ENCODE data around the gene PRDM7.
A peak's percentile ranks its signal among the peaks of the same experiment; 100 is the strongest.
"Not testable (repeated sequence)": the region's sequence is repeated elsewhere in the genome, so short reads cannot be mapped to it uniquely, and the experiment has no call there.

The PRDM7 gene

DNA sequence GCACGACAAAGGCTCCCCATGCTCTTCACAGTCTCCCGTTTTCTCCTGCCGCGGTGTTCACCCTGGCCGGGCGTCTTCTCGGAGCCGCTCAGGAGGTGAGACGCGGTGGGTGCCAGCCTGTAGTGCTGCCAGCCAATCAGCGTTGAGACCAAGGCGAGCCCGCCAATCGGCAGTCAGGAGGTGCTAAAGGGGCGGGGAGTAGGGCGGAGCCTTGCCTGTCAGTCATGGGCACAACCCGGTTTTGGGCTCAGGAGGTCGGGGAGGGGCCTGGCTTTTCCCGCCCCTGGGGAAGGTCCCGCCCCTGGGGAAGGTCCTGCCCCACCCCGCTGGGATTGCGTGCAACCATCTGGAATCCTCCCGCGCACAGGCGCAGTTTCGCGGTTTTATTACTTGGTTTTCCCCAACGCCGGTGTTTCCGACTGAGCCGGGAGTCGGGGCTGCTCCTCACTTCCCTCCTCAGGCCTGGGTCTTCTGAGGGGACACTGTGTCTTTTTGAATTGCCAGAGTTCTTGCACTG is at the start of gene PRDM7:
TSS of gene PRDM7 (minus strand) at position 92 of the 517 bp plus-strand sequence. CDS start 1,421 bp downstream, outside the sequence.
- peak; percentile 74 for DNase-seq

DNA sequence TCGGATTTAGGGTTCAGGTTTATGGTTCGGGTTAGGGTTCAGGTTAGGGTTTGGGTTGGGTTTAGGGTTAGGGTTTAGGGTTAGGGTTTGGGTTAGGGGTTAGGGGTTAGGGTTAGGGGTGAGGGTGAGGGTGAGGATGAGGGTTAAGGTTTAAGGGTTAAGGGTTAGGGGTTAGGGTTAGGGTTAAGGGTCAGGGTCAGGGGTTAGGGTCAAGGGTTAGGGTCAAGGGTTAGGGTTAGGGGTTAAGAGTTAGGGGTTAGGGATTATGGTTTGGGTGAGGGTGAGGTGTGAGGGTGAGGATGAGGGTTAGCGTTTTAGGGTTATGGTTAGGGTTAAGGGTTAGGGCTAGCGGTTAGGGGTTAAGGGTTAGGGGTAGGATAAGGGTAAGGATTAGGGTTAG is 44.7 kb upstream of the PRDM7 start:
- not testable (repeated sequence) for DNase-seq

DNA sequence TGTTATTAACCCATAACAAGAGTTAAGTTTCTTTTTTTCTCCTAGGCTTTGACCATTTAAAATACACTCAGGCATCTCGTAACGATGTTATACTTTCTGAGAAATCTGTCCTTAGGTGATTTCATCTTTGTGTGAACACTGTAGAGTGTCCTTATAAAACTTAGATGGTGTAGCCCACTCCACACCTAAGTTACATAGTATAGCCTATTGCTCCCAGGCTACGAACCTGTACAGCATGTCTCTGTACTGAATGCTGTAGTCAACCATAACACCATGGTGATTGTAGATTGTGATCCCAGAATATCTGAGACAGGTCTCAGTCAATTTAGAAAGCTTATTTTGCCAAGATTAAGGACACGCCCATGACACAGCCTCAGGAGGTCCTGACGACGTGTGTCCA is 30.5 kb upstream of the PRDM7 start:
- DNase-seq: not testable (repeated sequence)

DNA sequence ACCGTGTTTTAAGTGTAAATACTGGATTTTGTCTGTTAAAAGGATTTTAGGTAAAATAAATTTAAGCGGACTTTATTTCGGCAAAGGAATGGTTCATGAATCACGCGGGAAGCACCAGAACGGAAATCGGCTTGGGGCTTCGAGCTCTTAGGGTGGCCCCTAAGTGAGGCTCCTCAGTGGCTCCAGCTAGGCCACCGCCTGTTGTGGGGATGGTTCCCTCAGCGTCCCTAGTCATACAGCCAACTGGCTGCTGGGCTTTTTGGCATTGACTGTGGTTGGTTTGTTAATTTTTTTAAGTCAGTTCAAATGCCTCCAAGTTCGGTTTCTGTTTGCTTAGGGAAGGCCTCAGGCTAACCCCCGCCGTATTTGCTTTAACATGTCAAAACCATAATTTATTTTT is 29.9 kb upstream of the PRDM7 start:
- DNase-seq: not testable (repeated sequence)

DNA sequence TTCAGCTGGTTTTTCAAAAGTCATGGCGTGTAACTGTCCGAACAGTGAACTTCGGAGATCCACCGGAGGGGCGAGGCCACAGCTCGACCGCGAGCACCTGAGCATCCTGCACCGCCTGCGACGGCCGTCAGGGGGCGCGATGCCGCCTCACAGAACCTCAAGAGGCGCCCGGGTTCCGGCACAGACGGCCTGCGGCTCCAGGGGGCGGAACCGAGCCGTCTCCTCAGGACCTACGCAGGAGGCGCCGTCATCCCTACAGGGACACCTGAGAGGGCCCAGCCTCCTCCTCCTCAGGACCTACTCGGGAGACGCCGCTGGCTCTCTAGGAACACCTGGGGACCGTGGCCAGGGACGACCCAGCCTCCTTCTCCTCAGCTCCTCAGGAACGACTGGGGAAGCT is 29.1 kb upstream of the PRDM7 start:
- not testable (repeated sequence) for DNase-seq

DNA sequence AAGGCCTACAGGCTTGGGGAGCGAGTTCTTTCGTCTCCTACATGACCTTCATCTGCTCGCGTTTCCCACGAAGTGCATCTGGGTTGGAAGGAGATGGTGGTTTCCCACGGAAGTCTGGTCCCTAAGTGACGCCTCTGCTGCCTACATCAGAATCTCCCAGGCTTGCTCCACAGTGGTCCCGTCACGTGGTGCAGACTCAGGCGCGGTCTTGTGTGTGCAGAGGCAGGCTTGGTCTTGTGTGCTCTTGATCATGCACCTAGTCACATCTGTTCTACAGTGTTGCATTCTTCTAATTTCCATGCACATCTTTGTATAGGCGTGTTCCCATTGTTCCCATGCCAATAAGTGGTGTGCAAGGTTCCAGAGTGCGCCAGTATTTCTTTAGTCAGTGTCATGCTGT is 27.6 kb upstream of the PRDM7 start:
- not testable (repeated sequence) for DNase-seq

DNA sequence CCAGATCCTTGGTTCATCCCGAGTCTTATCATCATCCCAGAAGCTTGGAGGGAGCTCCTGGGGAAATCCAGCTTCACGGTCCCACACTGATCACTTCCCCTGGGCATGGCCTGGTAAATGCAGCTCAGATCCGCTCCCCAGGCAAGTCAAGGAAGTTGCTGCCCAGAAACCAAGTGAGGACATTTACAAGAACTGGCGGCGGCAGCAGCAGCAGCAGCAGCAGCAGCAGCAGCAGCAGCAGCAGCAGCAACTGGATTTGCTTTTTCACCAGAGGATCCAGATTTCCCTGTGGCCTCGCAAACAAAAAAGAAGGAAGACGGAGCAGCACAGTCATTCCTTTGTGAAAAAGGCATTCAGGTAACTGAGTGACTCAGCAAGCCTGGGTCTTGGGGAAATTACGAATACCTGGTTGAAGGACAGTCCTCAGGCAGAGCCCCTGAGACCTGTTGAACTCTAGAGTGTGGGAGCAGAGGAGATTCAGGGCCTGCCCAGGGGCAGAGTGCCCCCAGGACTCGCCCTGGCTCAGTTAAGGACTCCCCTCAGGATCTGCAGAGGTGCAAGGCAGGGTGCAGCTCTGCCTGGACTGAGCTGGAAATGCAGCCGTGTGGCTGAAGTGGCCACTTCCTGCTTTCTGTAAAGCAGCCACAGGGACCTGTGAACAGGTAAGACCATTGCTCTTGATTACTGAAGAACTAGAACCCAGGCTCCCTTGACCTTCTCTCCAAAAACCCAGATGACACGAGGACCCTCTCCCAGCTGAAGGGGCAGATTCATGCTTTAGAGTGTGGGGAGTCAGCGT is 25.2 kb upstream of the PRDM7 start:
- not testable (repeated sequence) for DNase-seq

DNA sequence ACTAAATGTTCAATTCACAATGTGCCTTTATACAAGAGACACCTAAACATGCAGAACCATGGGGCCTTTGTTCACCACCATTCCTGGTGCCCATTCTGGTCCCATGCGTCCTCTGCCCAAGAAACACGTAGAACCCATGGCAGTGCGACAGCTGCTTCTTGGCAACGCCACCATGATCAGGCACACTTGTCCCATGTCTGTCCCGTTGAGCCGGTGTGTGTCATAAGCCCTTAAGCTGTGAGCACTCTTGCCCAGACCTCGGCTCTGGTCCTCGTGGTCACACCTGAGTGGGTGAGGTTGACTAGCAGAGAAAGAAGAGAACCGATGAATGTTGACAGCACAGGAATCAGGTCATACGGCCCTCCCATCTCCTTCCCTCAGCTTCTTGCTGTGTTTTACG is 24.2 kb upstream of the PRDM7 start:
- not testable (repeated sequence) for DNase-seq

DNA sequence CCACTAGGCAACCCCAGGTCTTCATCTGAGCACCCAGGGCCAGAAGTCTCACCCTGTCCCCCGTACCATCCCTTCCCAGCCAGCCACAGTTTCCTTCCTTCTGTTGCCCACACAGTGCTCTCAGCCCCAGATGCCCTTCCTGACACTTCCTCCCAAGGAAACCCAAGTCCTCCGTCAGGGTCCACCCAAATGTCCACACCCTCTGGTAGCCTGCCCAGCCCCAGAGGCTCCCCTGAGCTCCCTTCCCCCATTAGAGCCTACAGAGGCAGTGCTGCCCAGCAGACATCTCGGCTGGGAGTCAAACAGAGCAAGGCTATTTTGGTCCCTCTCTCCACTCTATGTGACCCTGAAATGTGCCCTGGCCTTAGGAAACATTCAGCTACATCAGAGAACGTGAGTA is 23.7 kb upstream of the PRDM7 start:
- not testable (repeated sequence) for DNase-seq

DNA sequence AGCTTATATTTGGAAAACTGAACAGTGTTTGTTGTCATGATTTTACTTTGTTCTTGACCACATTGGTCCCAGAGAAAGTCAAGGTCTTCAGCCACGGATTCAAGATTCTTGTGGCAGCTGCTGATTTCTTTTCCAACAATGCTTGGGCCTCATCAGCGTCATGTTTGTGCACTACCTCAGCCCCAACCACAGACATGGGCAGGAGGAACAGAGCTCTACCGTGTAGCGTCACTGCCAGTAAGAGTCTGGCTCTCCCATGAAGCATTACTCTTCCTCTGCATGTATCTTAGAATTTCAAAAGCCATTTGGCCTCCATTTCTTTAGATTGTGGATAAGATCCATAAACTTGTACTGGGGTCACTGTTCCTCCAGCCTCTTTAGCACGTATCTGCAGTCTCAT is 23.1 kb upstream of the PRDM7 start:
- not testable (repeated sequence) for DNase-seq

DNA sequence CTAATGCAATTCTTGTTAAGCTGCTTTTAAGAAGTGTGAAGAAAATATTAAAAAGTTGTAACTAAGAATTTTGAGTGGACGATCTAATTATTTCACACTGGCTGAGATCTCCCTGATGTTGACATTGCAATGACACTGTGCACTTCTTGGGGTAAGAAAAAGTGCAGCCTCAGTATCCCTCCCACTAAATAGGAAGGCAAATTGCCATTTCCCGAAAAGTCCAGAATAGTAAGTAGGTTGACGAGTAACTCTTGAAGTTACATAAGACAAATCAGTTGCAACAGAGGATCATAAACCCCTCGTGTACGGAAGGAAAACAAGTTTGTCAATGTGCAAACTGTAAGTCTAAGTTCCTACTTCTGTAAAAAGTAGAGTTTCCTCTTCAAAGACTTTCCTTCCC is 21.8 kb upstream of the PRDM7 start:
- DNase-seq: not testable (repeated sequence)

DNA sequence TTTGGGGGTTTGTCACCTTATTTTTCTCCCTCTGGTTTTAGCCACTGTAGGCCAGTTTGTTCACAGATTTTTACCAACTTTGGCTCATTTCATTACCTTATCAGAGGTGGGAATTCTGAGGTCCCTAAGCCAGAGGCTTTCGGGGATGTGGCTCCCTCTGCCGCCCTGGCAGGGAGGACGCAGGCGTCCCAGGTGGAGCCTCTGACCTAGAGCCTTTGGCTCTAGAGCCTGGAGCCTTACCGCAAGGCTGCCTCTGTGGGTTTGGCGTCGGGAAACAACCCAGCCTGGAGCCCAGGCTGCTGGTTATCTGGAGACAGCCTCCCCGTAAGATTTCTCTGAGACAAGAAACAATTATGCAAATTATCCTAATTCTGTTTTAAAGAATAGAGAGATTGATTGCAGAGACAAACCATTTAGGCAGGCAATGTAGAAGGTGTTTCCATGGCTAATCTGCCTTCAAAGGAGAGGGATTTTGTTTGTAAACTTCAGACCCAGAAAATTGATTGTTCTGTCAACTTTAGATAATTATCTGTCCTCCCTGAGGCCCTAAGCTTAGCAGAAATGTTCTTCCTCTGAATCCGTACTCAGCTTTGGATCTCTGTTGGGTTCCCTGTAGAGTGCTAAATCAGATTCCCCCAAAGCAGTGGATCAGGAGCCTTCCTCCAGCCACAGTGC is 20.0 kb upstream of the PRDM7 start:
- not testable (repeated sequence) for DNase-seq

DNA sequence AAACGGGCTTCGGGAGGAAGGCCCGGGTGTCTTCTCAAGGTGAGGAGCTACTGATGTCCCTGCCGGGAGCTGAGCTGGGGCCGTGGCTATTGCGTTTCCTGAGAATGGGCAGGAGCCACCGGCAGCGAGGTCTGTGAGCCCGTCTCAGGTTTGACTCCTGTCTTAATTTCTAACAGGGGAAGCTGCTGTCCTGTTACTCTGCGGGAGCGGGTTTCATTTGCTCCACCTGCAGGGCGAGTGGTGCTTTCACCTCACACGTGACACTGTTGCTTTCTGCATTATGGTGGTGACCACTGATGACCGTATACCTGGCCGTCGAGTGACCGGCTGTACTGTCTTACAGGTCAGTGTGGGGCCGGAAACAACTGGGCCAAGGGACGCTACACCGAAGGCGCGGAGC is 17.7 kb upstream of the PRDM7 start:
- not testable (repeated sequence) for DNase-seq

DNA sequence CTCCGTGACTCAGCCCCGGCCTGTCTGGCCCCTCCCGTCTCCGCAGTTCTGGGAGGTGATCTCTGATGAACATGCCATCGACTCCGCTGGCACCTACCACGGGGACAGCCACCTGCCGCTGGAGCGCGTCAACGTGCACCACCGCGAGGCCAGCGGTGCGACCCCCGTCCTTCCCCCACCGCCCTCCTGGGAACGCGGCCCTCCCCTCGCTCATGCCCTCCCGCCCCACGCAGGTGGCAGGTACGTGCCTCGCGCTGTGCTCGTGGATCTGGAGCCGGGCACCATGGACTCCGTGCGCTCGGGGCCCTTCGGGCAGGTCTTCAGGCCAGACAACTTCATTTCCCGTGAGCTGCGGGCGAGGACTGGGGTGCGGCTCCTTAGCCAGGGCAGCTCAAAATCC is 17.2 kb upstream of the PRDM7 start:
- not testable (repeated sequence) for DNase-seq

DNA sequence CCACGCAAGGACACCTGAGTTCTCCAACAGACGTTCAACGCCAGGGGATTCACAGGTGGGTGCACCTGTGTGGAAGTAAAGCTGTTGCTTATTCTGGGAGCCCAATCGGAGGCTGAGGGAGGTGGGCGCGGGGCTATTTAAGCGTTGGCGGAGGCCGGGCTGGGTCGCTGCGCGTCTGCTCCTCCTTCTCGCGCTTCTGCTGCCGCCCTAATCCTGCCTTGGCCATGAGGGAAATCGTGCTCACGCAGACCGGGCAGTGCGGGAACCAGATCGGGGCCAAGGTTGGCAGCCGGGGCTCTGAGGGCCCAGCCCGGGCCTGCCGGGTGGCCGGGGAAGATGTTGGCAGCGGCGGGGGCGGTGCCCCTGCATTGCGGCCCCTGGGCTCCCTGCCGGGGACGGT is 16.7 kb upstream of the PRDM7 start:
- DNase-seq: not testable (repeated sequence)

DNA sequence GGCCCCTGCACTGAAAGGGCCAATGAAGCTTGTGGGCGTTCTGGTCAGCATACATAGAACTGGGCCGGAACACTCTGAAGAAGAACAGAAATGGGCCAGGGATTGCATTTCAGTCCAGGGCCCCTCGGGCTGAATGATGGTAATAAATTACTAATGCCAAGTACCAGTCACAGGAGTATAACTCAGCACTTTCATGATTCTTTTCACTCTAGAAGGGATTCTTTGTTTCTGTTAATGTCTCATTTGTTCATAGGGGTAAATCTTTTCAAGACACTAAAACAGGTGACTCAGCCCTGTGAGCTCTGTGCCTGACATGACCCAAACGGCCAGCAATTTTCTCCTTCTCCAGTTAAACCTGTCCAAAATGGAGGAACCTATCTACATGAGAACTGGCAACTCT is 15.7 kb upstream of the PRDM7 start:
- not testable (repeated sequence) for DNase-seq

DNA sequence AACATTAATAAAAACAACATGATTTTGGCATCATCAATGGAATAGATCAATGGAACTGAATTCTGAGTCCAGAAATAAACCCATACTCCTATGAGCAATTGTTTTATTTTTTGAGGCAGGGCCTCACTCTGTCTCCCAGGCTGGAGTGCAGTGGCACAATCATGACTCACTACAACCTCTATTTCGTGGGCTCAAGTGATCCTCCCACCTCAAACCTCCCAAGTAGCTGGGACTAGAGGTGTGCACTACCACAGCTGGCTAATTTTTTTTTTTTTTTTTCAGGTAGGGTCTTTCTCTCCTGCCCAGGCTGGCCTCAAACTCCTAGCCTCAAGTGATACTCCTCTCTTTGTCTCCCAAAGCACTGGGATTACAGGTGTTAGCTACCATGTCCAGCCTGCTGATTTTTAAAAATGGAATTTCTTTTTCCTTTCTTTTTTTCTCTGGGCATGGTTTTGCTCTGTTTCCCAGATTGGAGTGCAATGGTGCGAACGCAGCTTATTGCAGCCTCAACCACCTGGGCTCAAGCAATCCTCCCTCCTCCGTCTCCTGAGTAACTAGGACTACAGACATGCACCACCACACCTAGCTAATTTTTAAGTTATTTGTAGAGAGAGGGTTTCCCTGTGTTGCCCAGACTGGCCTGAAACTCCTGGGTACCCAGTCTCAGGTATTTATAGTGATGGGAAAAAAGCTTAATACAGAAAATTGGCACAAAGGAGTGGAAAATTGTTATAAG is 7.3 kb upstream of the PRDM7 start:
- no peak for DNase-seq

DNA sequence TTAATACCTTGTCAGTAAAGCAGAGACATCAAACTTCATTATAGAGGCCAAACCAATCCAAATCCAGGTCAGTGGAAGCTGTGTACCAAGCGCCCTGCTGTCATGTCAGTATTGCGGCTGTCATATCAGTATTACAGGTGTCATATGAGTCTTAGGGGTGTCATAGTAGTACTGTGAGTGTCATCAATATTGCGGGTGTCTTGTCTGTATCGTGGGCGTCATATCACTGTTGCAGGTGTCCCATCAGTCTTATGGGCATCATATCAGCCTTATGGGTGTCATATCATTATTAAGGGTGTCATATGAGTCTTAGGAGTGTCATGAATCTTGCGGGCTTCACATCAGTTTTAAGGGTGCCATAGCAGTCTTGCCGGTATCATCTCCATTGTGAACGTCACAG is 6.0 kb upstream of the PRDM7 start:
- DNase-seq: no peak

DNA sequence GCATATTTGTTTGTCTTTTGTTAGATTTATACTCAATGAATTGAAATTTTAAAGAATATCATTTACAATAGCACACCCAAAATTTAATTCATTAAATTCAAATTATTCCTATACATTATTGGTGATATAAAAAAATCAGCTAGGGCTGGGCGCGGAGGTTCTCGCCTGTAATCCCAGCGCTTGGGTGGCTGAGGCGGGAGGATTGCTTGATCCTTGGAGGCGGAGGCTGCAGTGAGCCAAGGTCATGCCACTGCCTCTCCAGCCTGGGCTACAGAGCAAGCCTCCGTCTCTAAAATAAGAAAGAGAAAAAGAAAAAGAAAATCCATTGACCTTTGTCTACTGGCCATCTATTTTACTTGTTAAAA is 4.5 kb upstream of the PRDM7 start:
- DNase-seq: no peak

DNA sequence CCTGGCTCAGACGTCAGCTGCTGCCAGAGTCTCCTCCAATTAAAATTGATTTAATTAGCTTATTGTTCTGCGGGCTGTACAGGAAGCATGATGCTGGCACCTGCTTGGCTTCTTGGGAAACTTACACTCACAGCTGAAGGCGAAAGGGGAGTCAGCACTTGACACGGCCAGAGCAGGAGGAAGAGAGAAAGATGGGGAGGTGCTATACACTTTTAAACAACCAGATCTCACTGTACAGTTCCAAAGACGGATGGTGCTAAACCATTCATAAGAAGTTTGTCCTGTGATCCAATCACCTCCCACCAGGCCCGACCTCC is 1.4 kb upstream of the PRDM7 start:
- no peak for DNase-seq

DNA sequence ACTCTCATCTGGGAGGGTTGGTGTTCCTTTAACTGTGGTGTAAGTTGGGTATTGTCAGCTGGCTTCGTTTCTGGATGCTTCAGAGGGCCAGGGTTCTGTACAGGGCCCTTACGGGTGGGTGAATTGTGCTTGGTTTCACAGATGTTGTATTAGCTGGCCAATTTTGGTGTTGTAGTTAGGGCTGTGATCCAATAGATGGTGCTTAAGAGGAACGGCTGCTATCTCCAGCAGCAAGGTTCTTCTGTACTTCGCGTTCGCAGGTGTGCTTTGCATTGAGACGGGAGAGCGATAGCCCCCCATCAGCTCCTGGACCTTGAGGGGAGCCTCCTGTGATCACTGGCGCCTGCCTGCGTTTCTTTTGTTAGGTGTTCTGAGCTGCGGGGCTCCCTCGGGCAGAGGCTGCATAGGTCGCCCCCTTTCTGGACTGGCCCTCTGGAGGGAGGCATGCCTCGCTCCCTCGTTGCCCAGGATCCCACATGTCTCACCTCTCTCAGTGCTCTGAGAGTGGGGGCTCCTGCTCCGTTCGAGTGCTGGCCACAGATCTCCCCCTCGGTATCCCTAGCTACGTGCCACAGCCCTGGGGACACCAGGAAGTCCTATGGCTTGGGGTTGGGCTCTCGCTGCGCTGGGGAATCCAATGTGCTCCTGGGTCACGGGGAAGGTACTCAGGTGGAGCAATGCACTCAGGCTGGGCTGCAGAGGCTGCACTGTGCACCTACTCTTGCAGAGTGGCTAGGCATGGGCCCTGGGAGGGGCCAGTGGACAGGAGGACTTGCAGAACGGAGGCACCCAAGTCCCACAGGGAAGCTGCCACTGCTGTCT is 837 bp upstream of the PRDM7 start:
- DNase-seq: peak; percentile 7

DNA sequence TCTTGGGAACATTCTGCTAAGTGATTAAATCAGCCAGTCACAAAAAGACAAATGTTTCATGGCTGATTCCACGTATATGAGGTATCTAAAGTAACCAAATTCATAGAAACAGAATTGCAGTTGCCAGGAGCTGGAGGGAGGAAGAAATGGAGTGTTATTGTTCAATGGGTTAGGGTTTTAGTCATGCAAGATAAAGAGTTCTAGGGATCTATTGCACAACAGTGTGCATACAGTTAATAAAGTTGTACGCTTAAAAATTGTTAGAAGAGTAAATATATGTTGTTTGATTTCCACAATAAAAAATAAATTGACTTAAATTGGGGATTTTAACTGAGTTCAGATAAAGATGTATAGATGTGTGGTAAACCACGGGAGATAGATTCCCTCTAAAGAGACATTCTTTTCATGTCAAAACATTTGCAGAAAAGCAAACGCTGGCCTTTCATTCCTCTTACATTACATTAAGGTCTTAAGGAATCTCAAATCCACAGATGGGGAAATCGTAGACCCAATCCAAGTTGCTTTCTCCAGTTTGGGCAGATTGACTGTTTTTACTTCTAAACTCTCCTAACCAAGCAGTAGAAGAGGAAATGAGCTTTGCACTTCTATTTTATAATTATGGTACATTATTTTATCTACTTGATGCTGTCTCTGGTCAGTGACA is 4.6 kb downstream of the PRDM7 start:
- DNase-seq: no peak
